OCI-M1 (cell line): ENCODE results near the gene FAM131A.

ENCODE experiments used
- DNase-seq: peaks from one replicate; lab custom pipeline; 2025; lab: John Stamatoyannopoulos, UW

Gene FAM131A

DNA sequence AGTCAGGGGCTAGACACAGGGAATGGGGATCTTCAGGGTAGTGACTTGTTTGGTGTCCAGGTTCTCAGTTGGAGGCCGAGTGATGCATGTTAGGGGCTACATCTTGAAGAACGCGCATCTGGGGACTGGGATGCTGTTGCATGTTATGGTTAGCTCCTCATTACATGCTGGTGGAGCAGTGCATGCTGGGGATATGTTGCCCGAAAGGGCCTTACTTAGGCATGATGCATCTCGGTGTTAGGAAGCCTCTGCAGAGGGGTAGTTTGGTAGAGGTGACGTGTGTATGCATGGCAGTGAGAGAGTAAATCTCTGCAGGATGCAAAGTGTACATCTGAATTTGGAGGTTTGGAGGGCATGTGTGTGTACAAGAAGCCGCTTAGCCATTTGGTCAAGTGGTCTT lies 20.6 kb upstream of the FAM131A start:
- no peak for DNase-seq

DNA sequence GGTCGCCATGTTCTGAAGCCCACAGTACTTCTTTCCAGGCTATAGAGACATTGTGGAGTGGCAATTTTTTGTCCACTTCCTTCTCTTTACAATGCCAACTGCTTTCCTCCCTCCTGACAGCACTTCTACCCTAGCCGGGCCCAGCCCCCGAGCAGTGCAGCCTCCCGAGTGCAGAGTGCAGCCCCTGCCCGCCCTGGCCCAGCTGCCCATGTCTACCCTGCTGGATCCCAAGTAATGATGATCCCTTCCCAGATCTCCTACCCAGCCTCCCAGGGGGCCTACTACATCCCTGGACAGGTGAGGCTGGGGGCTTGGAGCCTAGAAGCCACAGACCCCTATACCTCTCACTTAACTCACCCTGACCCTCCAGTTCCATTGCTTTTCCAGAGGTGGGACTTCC lies 20.2 kb upstream of the FAM131A start:
- DNase-seq, result no peak

DNA sequence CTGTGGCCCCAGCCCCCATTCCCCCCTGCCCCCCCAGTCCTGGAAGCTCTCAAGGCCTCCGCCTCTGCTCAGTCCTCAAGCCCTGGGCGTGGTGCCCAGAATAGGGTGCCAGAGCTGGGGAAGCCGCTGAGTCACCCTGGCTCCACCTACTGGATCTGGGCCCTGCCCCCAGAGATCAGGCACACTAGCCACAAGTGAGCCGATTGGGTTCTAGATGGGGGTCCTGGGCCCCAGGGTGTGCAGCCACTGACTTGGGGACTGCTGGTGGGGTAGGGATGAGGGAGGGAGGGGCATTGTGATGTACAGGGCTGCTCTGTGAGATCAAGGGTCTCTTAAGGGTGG lies 17.3 kb upstream of the FAM131A start:
- DNase-seq, result peak; percentile 65

DNA sequence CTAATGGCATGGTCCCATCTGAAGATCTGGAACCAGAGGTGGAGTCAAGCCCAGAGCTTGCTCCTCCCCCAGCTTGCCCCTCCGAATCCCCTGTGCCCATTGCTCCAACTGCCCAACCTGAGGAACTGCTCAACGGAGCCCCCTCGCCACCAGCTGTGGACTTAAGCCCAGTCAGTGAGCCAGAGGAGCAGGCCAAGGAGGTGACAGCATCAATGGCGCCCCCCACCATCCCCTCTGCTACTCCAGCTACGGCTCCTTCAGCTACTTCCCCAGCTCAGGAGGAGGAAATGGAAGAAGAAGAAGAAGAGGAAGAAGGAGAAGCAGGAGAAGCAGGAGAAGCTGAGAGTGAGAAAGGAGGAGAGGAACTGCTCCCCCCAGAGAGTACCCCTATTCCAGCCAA lies 15.7 kb upstream of the FAM131A start:
- DNase-seq, result no peak

DNA sequence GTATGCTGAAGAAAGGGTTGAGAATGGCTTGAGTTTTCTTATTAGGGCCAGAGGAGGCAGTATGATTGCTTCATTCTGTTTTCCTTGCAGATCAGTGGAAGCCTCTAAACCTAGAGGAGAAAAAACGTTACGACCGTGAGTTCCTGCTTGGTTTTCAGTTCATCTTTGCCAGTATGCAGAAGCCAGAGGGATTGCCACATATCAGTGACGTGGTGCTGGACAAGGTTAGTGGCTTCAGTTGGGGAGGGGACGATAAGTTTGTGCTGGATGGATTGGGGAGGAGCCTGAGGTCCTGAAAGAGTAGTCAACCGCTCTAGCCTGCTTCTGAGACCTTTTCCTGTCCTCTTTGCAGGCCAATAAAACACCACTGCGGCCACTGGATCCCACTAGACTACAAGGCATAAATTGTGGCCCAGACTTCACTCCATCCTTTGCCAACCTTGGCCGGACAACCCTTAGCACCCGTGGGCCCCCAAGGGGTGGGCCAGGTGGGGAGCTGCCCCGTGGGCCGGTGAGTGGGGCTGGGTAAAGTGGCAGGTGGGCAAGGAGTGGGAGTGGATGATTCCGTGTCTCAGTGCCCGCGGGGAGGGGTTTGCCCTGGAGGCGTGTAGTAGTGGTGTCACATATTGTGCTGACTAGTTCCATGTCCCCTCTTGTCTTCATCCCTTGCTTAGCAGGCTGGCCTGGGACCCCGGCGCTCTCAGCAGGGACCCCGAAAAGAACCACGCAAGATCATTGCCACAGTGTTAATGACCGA lies 14.5 kb upstream of the FAM131A start:
- no peak for DNase-seq

DNA sequence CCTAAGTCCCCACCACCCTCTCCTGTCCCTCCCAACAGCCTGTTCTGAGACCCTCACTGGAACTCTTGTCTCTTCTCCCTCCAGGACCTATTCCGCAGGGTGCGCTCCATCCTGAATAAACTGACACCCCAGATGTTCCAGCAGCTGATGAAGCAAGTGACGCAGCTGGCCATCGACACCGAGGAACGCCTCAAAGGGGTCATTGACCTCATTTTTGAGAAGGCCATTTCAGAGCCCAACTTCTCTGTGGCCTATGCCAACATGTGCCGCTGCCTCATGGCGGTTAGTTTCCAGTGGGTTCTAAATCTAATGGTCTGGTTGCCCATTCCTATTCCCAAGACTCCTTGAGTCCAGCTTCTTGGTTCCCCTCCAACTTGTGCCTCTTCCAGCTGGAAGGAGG lies 13.7 kb upstream of the FAM131A start:
- no peak for DNase-seq

DNA sequence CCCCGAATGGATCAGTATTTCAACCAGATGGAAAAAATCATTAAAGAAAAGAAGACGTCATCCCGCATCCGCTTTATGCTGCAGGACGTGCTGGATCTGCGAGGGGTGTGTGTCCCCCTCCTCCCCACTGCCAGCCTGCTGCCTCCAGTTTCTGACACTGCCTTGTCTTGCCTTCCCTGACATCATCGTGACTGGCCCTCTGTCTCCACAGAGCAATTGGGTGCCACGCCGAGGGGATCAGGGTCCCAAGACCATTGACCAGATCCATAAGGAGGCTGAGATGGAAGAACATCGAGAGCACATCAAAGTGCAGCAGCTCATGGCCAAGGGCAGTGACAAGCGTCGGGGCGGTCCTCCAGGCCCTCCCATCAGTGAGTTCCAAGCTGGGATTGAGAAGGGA lies 12.1 kb upstream of the FAM131A start:
- DNase-seq, result no peak

DNA sequence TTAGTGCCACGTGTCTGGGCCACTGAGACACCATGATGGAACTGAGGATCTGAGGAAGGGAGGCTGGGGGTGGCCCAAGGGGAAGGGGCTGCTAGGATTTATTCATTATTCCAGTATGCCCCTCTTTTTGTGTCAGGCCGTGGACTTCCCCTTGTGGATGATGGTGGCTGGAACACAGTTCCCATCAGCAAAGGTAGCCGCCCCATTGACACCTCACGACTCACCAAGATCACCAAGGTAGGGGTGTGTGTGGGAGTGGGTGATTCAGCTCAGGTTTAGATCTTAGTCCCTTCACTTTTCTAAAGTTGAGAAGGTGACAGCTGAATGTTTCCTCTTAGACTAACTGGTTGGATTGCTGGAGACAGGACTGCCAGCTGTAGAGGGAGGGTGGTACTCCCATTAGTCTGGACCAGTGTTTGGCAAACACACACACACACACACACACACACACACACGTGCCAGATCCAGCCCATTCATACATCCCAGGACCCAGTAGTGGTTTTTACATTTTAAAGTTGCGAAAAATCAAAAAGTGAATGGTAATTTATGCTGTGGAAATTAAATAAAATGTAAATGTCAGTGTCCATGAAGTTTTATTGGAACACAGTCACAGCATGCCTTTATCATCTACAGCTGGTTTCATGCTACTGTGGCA lies 11.6 kb upstream of the FAM131A start:
- no peak for DNase-seq

DNA sequence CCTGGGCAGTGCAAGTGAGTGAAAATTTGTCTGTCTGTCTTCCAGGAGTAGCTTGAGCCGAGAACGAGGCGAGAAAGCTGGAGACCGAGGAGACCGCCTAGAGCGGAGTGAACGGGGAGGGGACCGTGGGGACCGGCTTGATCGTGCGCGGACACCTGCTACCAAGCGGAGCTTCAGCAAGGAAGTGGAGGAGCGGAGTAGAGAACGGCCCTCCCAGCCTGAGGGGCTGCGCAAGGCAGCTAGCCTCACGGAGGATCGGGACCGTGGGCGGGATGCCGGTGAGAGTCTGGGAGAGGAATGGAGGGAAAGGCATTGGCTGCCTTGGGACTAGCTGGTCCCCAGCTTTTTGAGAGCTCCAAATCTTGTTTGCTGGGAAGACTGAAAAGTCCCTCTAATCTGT lies 10.2 kb upstream of the FAM131A start:
- no peak for DNase-seq

DNA sequence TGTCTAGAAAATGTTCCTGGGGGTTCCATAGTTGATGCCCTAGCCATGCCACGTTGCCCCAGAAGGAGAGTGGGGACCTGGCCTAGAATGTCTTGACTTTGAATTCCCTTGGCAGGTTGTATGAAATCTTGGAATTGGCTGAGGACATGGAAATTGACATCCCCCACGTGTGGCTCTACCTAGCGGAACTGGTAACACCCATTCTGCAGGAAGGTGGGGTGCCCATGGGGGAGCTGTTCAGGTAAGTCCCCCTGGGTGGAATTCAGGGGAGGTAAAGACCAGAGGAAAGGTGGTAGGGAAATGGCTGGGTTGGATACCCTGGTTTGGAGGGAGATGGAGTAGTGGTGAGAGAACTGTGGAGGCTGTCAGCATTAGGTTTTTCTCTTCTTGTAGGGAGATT lies 8.9 kb upstream of the FAM131A start:
- no peak for DNase-seq

DNA sequence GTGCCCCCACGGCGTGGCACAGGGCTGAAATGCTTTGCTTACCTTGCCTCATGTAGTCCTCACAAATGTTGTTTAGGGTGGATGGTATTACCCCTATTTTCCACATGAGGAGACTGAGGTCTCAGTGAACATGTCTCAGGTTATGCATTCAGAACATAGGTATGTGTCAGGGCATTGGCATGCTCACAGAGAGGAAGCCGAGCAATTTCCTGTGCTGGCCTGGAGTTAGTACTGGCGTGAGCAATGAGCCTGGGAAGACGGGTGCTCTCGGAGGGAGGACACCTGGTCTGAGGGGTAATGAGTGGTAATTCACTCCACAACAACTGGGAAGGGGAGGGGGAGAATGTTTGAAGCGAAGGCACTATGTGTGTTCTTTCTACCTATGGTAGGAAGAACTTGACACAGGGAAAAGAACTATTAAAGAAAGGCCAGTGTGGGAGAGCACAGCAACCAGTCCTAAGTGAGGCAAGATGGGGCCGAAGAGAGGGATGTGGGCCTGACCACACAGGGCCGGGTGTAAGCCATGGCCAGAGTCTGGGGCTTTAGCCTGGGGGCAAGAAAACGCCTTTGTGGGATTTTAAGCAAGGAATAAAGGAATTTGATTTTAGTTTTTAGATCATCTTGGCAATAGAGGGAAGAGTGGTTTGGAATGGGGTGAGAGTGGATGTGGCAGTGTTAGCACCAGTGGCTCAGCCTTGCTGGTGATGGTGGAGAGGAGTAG lies 4.9 kb upstream of the FAM131A start:
- DNase-seq, result no peak

DNA sequence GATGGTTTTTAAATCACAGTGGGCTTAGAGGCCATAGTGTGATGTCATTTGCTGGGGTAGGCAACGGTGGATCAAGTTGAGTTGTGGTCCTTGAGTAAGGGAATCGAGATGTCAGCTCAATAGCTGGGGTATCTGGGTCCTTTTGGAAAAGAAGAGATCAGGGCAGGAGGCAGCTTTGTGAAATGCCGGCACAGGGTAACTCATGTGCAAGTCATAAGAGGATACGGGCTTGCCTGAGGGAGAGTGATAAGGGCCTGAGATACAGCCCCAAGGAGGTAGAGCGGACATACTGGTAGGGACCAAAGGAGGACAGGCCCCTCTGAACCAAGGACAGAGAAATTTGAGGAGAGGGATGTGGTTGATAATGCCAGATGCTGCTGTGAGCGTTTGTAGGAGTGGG lies 4.2 kb upstream of the FAM131A start:
- no peak for DNase-seq

DNA sequence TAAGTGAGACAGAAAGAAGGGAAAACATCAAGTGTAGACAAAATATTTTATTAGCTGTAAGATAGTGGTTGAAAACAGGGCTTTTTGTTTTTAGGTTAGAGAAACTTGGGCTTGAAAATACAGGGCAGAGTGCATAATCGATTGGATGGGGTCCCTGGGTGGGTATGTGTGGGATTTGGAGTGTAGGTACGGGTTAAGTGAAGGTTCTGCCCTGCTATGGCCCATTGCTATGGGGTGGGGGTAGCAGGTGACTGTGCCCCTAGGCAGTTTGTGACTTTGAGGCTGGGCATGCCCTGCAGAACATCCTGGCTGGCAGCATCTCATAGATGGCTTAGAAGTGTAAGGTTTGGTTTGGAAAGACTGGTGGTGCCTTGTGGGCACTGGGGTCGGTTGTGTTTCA lies 3.7 kb upstream of the FAM131A start:
- no peak for DNase-seq

DNA sequence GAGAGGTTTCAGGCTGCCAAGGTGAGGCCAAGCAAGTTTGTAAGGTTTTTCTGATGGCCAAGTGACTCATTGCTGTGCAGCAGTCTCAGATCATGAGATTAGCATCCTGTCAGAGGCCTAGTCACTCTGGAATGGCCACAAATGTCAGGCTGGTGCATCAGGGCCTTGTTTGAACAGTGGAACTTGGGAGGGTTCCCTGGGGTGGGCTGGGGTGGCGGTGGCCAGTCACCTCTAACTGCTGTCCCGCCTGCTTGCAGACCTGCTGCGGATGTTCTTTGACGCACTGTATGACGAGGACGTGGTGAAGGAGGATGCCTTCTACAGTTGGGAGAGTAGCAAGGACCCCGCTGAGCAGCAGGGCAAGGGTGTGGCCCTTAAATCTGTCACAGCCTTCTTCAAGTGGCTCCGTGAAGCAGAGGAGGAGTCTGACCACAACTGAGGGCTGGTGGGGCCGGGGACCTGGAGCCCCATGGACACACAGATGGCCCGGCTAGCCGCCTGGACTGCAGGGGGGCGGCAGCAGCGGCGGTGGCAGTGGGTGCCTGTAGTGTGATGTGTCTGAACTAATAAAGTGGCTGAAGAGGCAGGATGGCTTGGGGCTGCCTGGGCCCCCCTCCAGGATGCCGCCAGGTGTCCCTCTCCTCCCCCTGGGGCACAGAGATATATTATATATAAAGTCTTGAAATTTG lies 2.8 kb upstream of the FAM131A start:
- peak; percentile 3 for DNase-seq

DNA sequence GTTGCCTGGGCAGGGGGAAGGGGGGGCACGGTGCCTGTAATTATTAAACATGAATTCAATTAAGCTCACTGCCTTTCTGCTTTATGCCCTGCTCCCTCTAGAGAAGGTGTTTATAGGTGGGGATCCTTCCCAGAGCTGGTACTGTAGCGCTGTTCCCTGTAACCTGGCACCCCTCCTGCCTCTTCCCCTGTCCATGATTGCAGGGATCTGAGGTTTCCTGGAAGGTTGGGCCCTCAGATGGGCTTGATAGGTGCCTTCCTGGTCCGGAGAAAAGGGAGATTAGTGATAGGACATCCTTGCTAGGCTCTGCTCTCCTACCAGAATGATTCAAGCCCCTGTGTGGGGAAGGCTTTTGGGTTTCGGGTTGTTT lies 2.1 kb upstream of the FAM131A start:
- DNase-seq, result no peak

DNA sequence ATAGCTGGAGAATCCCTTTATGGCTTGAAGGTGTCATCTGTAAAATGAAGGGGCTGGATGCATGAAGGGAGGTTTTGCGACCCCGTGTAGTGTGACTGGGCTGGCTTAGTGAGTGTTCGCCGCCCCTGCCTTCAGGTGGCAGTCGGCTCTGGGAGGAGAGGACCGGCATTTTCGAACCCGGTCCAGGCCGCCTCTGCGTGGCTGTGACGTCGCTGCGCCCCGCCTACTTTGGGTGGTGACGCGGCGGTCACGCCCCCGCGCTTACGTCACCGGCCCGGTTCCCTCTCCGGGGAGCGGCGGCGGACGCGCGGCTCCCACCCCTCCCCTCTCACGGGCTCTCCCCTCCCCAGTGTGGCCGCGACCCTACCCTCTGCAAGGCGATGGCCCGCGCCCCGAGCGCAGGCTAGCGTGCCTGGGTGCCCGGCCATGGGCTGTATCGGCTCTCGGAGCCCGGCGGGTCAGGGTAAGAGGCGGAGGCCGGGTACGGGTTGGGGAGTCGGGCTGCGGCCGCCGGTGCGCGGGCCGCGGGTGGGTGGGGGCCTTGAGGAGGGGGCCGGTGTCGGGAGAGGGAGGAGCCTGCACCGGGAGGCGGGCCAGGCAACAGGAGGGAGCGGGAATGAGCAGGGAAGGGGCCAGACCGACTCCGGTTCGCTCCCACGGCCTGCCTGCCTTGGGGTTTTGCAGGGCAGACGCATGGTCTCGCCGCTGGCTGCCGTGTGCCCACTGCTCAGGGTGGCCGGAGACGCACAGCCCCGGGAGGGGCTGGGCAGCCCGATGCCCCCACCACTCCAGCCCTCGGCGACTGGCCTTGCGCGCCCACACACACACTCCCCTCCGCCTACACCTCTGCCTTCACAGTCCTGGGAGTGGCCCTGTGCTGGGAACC lies 1.5 kb upstream of the FAM131A start:
- peak; percentile 83 for DNase-seq

DNA sequence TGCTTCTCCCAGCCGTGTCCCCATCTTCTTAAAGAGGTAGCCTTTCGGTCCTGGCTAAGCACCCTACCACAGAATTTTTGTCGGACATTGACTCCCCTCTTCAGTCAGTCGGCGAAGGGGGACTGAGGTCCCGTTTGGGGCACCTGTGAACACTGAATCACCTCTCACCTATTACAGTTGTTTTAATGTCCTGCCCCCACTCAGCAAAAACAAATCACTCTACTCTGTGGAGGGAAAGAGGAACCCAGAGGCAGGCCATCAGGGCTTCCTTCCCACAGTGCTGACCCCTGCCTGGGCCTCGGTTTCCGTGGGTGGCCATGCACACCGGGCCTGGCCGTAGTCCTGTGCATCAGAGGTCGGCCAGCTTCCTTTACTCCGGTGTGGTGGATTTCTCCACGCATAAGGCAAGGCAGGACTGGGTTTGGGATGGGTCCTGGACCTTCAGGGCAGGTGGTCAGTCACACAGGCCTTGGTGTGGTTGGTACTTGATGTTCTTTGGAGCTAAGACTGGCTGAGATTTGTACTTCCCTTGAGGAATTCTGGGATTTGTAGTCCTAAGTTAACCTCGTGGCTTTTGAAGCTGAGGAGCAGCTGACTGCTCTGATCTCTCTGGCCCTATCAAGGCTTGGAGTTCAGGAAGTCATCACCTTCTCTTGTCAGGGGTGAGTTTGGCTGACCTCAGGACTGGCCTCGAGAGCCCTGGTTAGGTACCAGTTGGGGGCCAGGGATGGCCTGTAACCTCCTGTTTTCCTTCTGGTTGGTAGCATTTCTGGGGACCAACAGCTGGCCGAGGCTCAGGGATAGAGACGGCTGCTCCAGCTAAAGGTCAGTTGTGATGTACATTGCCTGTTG lies 627 bp upstream of the FAM131A start:
- peak; percentile 37 for DNase-seq

DNA sequence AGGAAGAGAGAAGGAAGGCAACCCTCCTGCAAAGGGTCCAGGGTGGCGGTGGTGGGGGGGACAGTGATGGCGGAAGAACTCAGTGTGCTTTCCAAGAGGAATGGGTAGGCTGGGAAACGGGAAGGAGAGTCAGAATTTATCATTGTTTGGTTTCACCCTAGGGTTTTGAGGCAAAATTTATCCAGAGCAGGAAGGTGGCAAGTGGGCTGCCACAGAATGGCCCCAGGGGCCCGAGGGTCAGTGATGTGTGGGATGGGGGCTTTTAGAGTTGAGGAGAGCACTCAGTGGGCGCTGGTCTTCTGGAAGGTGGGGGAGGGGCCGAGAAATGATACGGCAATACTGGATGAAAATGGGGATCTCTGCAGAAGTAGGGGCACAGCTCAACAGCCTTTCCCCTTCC lies 581 bp downstream of the FAM131A start:
- DNase-seq, result no peak

DNA sequence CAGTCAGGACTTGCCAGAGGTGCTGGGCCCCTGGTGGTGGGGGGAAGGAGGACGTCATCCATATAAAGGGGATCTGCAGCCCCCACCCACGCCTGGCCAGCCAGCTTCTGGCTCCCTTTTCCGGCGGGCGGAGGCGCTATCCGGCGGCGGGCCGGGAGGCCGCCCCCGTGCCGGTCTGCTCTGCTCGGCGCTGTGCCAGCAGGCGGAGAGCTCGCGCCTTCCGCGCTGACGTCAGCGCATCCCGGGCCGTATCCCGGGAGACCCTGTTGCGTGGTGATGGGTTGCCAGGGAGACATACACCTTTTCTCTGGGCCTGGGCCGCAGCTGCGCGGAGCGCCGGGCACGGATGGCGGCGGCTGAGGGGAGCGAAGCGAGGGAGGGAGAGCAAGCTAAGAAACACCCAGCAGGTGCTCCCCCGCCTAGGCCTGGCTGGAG lies 1.1 kb downstream of the FAM131A start:
- no peak for DNase-seq

DNA sequence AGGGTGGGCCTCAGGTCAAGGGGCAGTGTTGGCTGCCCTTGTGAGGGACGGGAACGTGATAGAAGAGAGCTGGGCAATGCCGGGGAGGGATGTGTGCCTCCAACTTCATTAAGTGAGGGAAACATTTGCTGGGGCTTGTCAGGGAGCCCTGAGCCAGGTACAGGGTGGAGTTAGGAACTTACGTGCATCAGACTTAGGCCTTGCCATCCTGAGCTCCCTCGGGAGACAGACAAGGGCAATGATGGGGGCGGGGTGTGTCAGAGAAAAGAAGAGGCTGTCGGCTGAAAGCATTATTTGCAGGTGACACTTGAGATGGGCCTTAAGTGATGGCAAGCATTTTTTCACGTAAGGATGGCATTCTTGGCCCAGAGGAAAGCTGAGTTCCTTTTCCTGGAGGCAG lies 1.6 kb downstream of the FAM131A start:
- no peak for DNase-seq
